B cell (primary cell): ENCODE results near the gene TM6SF1.

Experiments
- CTCF ChIP-seq: fragments of 200-600 bp; IDR thresholded peaks from one replicate; pipeline ENCODE4 v1.8.0; 2022; ENCODE audit warnings: antibody characterized with exemption, mild to moderate bottlenecking
- EZH2 ChIP-seq: IDR thresholded peaks from 2 replicates; pipeline ENCODE4 v1.6.1; 2012; ENCODE audit warnings: borderline replicate concordance, low read depth, mild to moderate bottlenecking, moderate library complexity, low read length; ENCODE audit not compliant: insufficient read depth, poor library complexity, severe bottlenecking

- TF ChIP-seq CTCF (no peak), EZH2 (no peak)
Measured at GRCh38 chr15:83106994-83107840, at the start of gene TM6SF1.
